ENCODE measurements around the gene LRRC37A2.
"Not testable (repeated sequence)": the region's sequence is repeated elsewhere in the genome, so short reads cannot be mapped to it uniquely, and the experiment has no call there.

Gene LRRC37A2

DNA sequence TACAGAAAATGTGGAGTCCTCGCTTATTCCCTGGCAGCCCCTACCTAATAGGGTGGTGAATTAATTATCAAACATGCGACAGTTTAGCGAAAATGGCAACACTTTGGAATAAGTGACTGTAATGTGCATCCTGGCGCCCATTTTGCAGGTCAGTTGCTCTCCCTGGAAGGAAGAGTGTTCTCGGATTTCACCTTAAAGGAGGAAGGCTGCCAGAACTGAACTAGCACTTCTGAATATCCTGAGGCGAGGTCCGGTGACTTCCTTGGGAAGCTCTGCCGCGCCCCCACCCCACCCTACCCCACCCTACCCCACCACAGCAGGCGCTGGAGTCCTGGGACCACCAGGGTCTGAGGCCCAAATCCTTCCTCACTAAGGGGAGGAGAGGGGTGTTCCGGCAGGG is at the start of gene LRRC37A2:
Gene LRRC37A2 (plus strand): TSS at position 301 of the 400 bp plus-strand sequence. CDS start 245 bp downstream, outside the sequence.
- H3K27me3 ChIP-seq (ENCODE audit: insufficient read depth, poor library complexity, severe bottlenecking); DNase-seq (ENCODE audit: low spot score); H3K9me3 ChIP-seq (ENCODE audit: severe bottlenecking); ATAC-seq (ENCODE audit: low read depth); H3K27ac ChIP-seq (ENCODE audit: poor library complexity, severe bottlenecking); H3K4me1 ChIP-seq (ENCODE audit: insufficient read depth, poor library complexity, severe bottlenecking); H3K36me3 ChIP-seq (ENCODE audit: low read depth); H3K4me3 ChIP-seq (ENCODE audit: severe bottlenecking): not testable (repeated sequence)

GRCh38 chr17:46467618-46468017 is 44.6 kb upstream of the LRRC37A2 start:
- not testable (repeated sequence) for H3K27ac ChIP-seq (ENCODE audit: poor library complexity, severe bottlenecking); DNase-seq (ENCODE audit: low spot score); ATAC-seq (ENCODE audit: low read depth); H3K4me1 ChIP-seq (ENCODE audit: insufficient read depth, poor library complexity, severe bottlenecking); H3K27me3 ChIP-seq (ENCODE audit: insufficient read depth, poor library complexity, severe bottlenecking); H3K36me3 ChIP-seq (ENCODE audit: low read depth); H3K9me3 ChIP-seq (ENCODE audit: severe bottlenecking); H3K4me3 ChIP-seq (ENCODE audit: severe bottlenecking)

GRCh38 chr17:46474489-46474888 is 37.8 kb upstream of the LRRC37A2 start:
- not testable (repeated sequence) for DNase-seq (ENCODE audit: low spot score); H3K36me3 ChIP-seq (ENCODE audit: low read depth); H3K4me3 ChIP-seq (ENCODE audit: severe bottlenecking); H3K27ac ChIP-seq (ENCODE audit: poor library complexity, severe bottlenecking); H3K27me3 ChIP-seq (ENCODE audit: insufficient read depth, poor library complexity, severe bottlenecking); H3K4me1 ChIP-seq (ENCODE audit: insufficient read depth, poor library complexity, severe bottlenecking); H3K9me3 ChIP-seq (ENCODE audit: severe bottlenecking)
- peak; percentile 51; the same call in 1 of the 3 replicates for ATAC-seq (ENCODE audit: low read depth)

GRCh38 chr17:46475583-46475982 is 36.7 kb upstream of the LRRC37A2 start:
- H3K4me1 ChIP-seq (ENCODE audit: insufficient read depth, poor library complexity, severe bottlenecking); ATAC-seq (ENCODE audit: low read depth): not testable (repeated sequence)

DNA sequence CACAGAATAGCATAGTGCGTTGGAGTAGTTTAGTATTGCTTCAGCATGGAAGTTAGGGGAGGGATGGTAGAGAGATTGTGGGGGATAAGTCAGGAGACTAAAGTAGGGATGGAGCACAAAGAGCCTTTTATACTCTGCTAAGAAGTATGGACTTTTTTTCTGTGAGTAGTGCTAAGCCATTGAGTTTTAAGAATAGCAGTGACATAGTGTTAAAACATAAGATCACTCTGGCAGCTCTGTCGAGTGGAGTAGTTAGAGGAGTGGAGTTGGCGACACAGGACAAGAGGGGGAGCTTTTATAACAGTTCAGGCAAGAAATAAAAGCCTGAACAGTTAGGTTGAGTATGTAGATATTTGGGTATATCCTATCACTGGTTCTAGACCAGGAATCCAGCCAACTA is 33.4 kb upstream of the LRRC37A2 start:
- not testable (repeated sequence) for H3K27ac ChIP-seq (ENCODE audit: poor library complexity, severe bottlenecking); H3K27me3 ChIP-seq (ENCODE audit: insufficient read depth, poor library complexity, severe bottlenecking); ATAC-seq (ENCODE audit: low read depth); DNase-seq (ENCODE audit: low spot score); H3K4me1 ChIP-seq (ENCODE audit: insufficient read depth, poor library complexity, severe bottlenecking); H3K9me3 ChIP-seq (ENCODE audit: severe bottlenecking); H3K4me3 ChIP-seq (ENCODE audit: severe bottlenecking); H3K36me3 ChIP-seq (ENCODE audit: low read depth)

More at GRCh38 chr17:46475583-46475982, 36.7 kb upstream of the LRRC37A2 start:
- DNase-seq (ENCODE audit: low spot score); H3K27ac ChIP-seq (ENCODE audit: poor library complexity, severe bottlenecking); H3K36me3 ChIP-seq (ENCODE audit: low read depth); H3K9me3 ChIP-seq (ENCODE audit: severe bottlenecking); H3K27me3 ChIP-seq (ENCODE audit: insufficient read depth, poor library complexity, severe bottlenecking); H3K4me3 ChIP-seq (ENCODE audit: severe bottlenecking): not testable (repeated sequence)

GRCh38 chr17:46481310-46481709 is 31.0 kb upstream of the LRRC37A2 start:
- not testable (repeated sequence) for H3K27ac ChIP-seq (ENCODE audit: poor library complexity, severe bottlenecking); H3K4me3 ChIP-seq (ENCODE audit: severe bottlenecking); H3K9me3 ChIP-seq (ENCODE audit: severe bottlenecking); H3K4me1 ChIP-seq (ENCODE audit: insufficient read depth, poor library complexity, severe bottlenecking); H3K27me3 ChIP-seq (ENCODE audit: insufficient read depth, poor library complexity, severe bottlenecking); DNase-seq (ENCODE audit: low spot score); H3K36me3 ChIP-seq (ENCODE audit: low read depth); ATAC-seq (ENCODE audit: low read depth)

GRCh38 chr17:46492021-46492420 is 20.2 kb upstream of the LRRC37A2 start:
- not testable (repeated sequence) for H3K27ac ChIP-seq (ENCODE audit: poor library complexity, severe bottlenecking); DNase-seq (ENCODE audit: low spot score); ATAC-seq (ENCODE audit: low read depth)

DNA sequence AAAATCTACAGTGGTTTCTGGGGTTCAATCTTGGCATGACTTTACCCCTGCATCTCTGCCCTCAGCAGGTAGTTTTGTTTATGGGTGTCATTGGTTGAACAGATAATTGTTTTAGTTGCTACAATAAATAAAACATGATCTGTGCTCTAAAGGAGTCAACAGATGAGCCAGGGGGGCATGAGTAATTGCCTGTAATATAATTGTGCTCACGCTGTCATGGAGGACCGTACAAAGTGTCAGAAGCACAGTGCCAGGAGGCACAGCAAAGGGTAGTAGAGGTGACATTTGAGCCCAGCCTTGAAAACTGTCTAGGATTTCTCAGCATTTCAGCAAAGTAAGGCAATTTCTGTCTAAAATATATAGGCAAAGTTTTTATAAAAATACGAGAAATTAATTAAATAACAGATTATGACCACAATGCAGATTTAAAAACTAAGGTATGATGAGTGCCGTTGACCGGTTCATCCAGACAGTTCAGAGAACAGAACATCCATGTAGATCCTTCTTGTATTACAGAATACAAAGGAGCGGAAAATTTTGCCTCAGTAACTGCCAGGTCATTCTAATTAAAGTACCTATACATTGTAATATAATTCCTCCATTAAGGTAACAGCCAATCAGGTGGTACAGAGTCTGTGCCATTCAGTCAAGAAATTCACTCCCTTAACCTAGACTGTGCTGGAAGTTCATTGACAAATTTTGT is 12.7 kb upstream of the LRRC37A2 start:
- ATAC-seq (ENCODE audit: low read depth); H3K27me3 ChIP-seq (ENCODE audit: insufficient read depth, poor library complexity, severe bottlenecking); H3K36me3 ChIP-seq (ENCODE audit: low read depth); H3K4me3 ChIP-seq (ENCODE audit: severe bottlenecking); DNase-seq (ENCODE audit: low spot score); H3K4me1 ChIP-seq (ENCODE audit: insufficient read depth, poor library complexity, severe bottlenecking); H3K27ac ChIP-seq (ENCODE audit: poor library complexity, severe bottlenecking); H3K9me3 ChIP-seq (ENCODE audit: severe bottlenecking): not testable (repeated sequence)

More at GRCh38 chr17:46492021-46492420, 20.2 kb upstream of the LRRC37A2 start:
- not testable (repeated sequence) for H3K36me3 ChIP-seq (ENCODE audit: low read depth); H3K4me3 ChIP-seq (ENCODE audit: severe bottlenecking); H3K4me1 ChIP-seq (ENCODE audit: insufficient read depth, poor library complexity, severe bottlenecking); H3K27me3 ChIP-seq (ENCODE audit: insufficient read depth, poor library complexity, severe bottlenecking); H3K9me3 ChIP-seq (ENCODE audit: severe bottlenecking)

GRCh38 chr17:46505896-46506295 is 6.4 kb upstream of the LRRC37A2 start:
- not testable (repeated sequence) for H3K36me3 ChIP-seq (ENCODE audit: low read depth); H3K9me3 ChIP-seq (ENCODE audit: severe bottlenecking); DNase-seq (ENCODE audit: low spot score); H3K4me3 ChIP-seq (ENCODE audit: severe bottlenecking); ATAC-seq (ENCODE audit: low read depth); H3K27me3 ChIP-seq (ENCODE audit: insufficient read depth, poor library complexity, severe bottlenecking); H3K27ac ChIP-seq (ENCODE audit: poor library complexity, severe bottlenecking); H3K4me1 ChIP-seq (ENCODE audit: insufficient read depth, poor library complexity, severe bottlenecking)

- H3K9me3 ChIP-seq (ENCODE audit: severe bottlenecking); H3K4me1 ChIP-seq (ENCODE audit: insufficient read depth, poor library complexity, severe bottlenecking); H3K36me3 ChIP-seq (ENCODE audit: low read depth); ATAC-seq (ENCODE audit: low read depth); H3K27me3 ChIP-seq (ENCODE audit: insufficient read depth, poor library complexity, severe bottlenecking); H3K4me3 ChIP-seq (ENCODE audit: severe bottlenecking); H3K27ac ChIP-seq (ENCODE audit: poor library complexity, severe bottlenecking): not testable (repeated sequence)
- peak; percentile 30 for DNase-seq (ENCODE audit: low spot score)
Measured at GRCh38 chr17:46534716-46535115, 22.4 kb downstream of the LRRC37A2 start.

GRCh38 chr17:46548607-46549006 is 36.3 kb downstream of the LRRC37A2 start:
- H3K27ac ChIP-seq (ENCODE audit: poor library complexity, severe bottlenecking); H3K9me3 ChIP-seq (ENCODE audit: severe bottlenecking); ATAC-seq (ENCODE audit: low read depth); H3K4me3 ChIP-seq (ENCODE audit: severe bottlenecking); H3K36me3 ChIP-seq (ENCODE audit: low read depth); H3K27me3 ChIP-seq (ENCODE audit: insufficient read depth, poor library complexity, severe bottlenecking); H3K4me1 ChIP-seq (ENCODE audit: insufficient read depth, poor library complexity, severe bottlenecking): not testable (repeated sequence)
- DNase-seq (ENCODE audit: low spot score), result peak; percentile 6

GRCh38 chr17:46559155-46559554 is 46.9 kb downstream of the LRRC37A2 start:
- not testable (repeated sequence) for H3K27me3 ChIP-seq (ENCODE audit: insufficient read depth, poor library complexity, severe bottlenecking); H3K4me3 ChIP-seq (ENCODE audit: severe bottlenecking); ATAC-seq (ENCODE audit: low read depth); H3K27ac ChIP-seq (ENCODE audit: poor library complexity, severe bottlenecking); DNase-seq (ENCODE audit: low spot score); H3K4me1 ChIP-seq (ENCODE audit: insufficient read depth, poor library complexity, severe bottlenecking); H3K36me3 ChIP-seq (ENCODE audit: low read depth); H3K9me3 ChIP-seq (ENCODE audit: severe bottlenecking)
